ENCODE data around the gene COG5.

DNA sequence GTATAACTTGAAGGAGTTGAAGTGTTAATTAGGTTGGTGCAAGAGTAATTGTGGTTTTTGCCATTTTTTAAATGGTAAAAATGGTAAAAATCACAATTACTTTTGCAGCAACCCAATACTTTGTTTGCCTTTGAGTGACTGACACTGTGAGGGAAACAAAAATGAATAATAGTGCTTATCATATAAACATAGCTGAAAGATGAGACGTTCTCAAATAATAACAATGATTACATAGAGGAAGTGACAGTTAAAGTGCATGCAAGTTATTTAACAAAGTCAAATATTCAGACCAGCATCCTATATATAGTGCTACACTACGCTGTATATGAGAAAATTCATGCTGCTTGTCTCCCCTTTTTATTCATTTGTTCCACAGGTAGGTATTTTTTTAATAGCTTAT lies 399.6 kb downstream of the COG5 start:
- TF ChIP-seq GATA2 (IDR thresholded peaks at IDR 0.05; ENCODE audit: low read depth, low read length) (no peak), GATA3 (IDR thresholded peaks at IDR 0.05; ENCODE audit: low read depth, low read length) (no peak)
